SK-N-MC (cell line): ENCODE data around the gene BAX.

ENCODE experiments used
- EZH2 ChIP-seq: fragments of 200-600 bp; sonication (generic); IDR thresholded peaks from one replicate; pipeline ENCODE4 v1.6.1; 2017; ENCODE audit warnings: antibody characterized with exemption
- FOXP2 ChIP-seq: optimal IDR thresholded peaks from 2 replicates; pipeline ENCODE3; 2011; ENCODE audit warnings: mild to moderate bottlenecking, moderate library complexity; ENCODE audit not compliant: insufficient read depth; ENCODE audit errors: extremely low read length, control extremely low read depth
- POLR2AphosphoS5 ChIP-seq: IDR thresholded peaks from 2 replicates; pipeline ENCODE4 v1.6.1; 2012; ENCODE audit warnings: mild to moderate bottlenecking, low read depth, low read length, borderline replicate concordance

DNA sequence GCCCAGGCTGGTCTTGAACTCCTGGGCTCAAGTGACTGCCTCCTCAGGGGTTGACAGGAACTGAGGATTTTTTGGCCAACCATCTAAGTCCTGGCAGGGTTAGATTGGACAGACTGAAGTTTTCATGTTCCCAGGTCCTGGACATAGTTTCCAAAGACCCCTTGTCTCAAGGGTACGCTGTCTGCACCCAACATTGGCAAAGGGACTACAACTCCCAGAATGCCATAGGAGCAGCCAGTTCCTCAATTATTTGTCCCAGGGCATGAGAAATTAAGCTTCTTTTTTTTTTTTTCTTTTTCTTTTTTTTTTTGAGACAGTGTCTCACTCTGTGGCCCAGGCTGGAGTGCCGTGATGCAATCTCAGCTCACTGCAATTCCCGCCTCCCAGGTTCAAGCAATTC, 31.5 kb downstream of the BAX start:
- no peak for TF ChIP-seq POLR2AphosphoS5
- TF ChIP-seq EZH2, result no peak
- TF ChIP-seq FOXP2, result no peak
